CD4-positive, alpha-beta T cell treated with Interleukin-6 at 100 ng/mL for 8 hours (primary cell): Measurements from ENCODE around the gene SENP3.

ENCODE experiments used
- DNase-seq: peaks from one replicate; pipeline ENCODE4 v3.0.0-alpha.2; 2020; ENCODE audit warnings: mixed read lengths, low spot score

Gene SENP3

DNA sequence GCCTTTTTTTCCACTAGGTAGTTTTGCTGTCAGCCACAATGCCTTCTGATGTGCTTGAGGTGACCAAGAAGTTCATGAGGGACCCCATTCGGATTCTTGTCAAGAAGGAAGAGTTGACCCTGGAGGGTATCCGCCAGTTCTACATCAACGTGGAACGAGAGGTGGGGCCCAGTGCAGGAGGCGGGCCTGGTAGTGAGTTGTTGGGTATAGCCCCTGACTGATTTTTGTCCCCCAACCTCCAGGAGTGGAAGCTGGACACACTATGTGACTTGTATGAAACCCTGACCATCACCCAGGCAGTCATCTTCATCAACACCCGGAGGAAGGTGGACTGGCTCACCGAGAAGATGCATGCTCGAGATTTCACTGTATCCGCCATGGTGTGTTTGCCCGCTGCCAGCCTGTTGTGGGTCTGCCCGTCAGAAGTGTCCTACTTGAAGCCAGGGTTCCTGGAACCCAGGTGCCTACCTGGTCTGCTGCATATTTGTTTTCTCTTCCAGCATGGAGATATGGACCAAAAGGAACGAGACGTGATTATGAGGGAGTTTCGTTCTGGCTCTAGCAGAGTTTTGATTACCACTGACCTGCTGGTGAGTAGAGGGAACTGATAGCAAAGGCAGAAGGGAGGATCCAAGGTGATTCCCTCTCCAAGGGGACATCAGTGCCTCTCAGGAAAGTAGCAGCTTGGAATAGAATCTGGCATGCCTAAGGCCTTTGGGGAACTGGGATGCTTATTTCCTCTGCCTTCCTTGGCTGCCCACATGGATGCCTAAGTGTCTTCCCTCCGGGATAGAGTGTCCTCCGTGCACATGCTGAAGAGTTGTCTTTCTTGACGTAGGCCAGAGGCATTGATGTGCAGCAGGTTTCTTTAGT, 15.8 kb downstream of the SENP3 start:
- DNase-seq, result no peak

DNA sequence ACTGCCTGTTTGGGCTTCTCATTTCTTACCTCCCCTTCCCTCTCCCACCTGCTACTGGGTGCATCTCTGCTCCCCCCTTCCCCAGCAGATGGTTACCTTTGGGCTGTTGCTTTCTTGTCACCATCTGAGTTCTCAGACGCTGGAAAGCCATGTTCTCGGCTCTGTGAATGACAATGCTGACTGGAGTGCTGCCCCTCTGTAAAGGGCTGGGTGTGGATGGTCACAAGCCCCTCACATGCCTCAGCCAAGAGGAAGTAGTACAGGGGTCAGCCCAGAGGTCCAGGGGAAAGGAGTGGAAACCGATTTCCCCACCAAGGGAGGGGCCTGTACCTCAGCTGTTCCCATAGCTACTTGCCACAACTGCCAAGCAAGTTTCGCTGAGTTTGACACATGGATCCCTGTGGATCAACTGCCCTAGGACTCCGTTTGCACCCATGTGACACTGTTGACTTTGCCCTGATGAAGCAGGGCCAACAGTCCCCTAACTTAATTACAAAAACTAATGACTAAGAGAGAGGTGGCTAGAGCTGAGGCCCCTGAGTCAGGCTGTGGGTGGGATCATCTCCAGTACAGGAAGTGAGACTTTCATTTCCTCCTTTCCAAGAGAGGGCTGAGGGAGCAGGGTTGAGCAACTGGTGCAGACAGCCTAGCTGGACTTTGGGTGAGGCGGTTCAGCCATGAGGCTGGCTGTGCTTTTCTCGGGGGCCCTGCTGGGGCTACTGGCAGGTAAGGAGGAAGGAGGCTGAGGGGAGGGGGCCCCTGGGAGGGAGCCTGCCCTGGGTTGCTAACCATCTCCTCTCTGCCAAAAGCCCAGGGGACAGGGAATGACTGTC, 17.5 kb downstream of the SENP3 start, which contains the start of gene CD68:
Gene CD68, plus strand, starts transcription at position 638 of the 833 bp plus-strand sequence. Its CDS starts 40 bp downstream, at position 678.
- DNase-seq, result peak; percentile 44

DNA sequence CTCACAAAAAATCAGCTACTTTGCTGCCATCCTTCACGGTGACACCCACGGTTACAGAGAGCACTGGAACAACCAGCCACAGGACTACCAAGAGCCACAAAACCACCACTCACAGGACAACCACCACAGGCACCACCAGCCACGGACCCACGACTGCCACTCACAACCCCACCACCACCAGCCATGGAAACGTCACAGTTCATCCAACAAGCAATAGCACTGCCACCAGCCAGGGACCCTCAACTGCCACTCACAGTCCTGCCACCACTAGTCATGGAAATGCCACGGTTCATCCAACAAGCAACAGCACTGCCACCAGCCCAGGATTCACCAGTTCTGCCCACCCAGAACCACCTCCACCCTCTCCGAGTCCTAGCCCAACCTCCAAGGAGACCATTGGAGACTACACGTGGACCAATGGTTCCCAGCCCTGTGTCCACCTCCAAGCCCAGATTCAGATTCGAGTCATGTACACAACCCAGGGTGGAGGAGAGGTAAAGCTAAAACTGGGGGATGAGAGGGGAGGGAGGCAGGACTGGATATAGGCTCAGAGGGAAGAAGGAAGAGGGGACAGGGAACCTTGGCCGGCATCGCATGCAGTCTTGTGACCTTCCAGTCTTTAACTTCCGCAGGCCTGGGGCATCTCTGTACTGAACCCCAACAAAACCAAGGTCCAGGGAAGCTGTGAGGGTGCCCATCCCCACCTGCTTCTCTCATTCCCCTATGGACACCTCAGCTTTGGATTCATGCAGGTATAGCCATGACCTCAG, 18.3 kb downstream of the SENP3 start:
- no peak for DNase-seq

DNA sequence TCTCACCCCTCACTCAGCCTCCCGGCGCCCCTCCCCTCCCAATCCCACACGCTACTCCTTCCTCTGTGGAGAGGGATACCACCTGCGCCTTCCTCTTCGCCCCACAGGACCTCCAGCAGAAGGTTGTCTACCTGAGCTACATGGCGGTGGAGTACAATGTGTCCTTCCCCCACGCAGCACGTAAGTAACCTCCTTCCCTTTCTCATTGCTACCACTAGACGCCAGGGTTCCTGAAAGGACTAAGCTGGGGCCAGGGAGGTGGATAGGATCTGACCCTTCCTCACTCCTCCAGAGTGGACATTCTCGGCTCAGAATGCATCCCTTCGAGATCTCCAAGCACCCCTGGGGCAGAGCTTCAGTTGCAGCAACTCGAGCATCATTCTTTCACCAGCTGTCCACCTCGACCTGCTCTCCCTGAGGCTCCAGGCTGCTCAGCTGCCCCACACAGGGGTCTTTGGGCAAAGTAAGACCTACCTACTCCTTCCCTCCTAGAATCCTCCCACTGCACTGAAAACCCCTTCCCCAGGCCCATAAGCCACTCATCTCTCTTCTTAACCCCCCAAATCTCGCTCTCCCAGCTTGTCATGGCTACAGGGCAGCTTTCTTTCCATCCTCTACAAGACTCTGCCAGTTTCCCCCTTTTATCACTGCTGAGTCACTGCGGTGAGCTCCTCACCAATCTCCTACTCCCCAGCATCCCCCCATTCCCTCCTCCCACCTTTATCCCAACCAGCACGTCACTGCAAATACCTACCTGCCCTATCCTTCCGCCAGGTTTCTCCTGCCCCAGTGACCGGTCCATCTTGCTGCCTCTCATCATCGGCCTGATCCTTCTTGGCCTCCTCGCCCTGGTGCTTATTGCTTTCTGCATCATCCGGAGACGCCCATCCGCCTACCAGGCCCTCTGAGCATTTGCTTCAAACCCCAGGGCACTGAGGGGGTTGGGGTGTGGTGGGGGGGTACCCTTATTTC, 19.2 kb downstream of the SENP3 start:
- no peak for DNase-seq

- DNase-seq, result no peak
Measured at GRCh38 chr17:7582396-7583252, 20.9 kb downstream of the SENP3 start.

GRCh38 chr17:7583253-7584109, 21.8 kb downstream of the SENP3 start, which contains the start of gene MPDU1:
TSS of gene MPDU1 (plus strand) at chr17:7583852. CDS start at chr17:7583863, 11 bp downstream.
- DNase-seq, result peak; percentile 95

DNA sequence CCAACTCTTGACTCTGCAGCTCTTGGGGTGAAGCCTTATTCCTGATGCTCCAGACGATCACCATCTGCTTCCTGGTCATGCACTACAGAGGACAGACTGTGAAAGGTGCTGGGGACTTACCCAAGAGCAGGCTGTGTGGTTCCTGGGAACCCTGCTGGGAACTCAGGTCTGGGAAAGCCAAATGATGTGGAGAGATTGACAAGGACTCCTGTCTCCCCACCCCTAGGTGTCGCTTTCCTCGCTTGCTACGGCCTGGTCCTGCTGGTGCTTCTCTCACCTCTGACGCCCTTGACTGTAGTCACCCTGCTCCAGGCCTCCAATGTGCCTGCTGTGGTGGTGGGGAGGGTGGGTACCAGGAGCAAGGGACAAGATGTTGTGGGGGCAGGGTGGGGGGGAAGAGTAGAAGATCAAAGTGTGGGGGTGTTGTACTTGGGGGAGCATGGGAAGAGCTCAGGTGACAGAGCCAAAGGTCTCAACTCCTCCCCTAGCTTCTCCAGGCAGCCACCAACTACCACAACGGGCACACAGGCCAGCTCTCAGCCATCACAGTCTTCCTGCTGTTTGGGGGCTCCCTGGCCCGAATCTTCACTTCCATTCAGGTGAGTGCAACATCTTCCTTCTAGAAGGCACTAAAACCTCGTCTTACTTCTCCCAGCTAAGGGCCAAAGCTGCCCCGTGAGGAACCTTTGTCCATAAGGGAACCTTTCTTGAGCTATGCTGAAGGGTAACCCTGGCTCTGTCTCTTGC, 25.1 kb downstream of the SENP3 start:
- DNase-seq, result no peak

DNA sequence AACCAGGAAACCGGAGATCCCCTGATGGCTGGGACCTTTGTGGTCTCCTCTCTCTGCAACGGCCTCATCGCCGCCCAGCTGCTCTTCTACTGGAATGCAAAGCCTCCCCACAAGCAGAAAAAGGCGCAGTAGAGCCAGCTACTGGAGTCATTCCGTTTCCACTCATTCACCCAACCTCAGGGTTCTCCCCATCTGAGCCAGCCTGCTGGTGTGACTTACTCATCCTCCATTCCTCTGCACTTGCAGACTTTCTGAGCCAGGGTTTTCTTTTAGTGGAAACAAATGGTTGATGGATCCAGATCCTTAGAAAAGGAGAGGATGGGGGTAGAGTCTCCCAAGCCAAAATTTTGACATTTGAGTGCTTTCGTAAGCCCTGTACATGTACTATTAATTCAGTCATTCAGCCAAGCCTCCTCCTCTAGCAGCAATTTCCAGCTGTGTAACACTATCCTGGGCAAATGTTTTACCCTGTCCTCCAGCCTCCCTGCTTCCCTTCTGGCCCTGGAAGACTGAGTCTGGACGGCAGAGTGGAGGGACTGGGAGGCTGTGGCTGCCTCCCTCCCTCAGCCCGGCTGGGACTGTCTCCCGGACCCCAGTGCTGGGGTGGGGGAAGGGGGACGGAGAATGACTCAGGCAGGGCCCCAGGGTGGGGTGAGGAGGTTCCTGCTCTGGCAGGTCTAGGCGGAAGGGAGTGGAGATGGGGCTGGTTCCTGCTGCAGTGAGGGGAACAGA, 25.9 kb downstream of the SENP3 start:
- DNase-seq, result no peak

DNA sequence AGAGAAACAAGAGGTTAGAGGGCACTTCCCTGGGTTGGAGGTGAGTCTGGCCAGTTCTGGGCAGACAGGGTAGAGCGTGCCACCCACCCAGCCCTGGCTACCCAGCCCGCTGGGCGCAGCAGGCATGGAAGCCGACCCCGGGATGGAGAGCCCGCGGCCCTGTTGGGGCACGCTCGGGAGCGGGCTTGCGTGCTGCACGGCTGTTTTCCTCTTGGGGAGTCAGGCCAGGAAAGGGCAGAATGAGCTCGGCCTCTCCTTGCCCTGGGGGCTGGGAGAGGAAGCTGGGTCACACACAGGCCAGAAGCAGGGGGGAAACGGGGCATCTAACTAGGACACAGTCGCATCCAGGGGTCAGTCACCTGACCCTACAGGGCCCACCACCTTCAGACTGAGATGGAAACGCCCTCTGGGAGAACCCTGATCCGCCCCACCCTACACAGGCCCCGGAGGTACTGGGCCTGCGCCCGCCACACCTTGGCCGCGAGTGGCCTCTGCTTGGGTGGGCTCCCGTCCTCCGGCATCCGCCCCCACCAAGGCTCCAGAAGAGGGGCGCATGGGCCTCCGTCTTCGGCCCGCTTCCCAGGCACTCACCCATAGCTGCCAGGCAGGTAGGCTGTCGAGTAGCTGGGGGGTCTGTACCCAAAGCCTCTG, 27.0 kb downstream of the SENP3 start:
- no peak for DNase-seq

DNA sequence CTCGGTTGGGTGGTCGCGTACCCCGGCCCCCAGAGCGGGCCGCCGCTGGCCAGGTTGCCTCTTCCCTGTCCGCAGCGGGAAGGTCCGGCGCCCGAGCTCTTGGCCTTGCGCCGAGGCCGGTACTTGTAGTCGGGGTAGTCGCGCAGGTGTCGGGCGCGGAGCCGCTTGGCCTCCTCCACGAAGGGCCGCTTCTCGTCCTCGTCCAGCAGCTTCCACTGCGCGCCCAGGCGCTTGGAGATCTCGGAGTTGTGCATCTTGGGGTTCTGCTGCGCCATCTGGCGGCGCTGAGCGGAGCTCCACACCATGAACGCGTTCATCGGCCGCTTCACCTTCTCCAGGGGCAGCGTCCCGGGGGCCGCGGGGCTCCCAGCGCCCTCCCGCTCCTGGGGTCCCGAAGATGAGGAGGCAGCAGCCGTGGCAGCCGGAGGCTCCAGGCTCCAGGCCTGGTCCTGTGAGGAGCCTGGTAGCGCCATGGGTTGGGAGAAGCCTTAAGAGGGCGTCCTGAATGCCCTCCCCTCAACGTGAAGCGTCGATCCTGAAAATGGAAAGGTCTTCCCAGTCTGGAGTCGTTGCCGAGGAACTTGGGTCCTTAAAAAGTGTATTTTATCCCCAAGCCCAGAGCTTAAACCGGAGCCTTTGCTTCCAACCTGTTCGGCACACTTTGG, 27.6 kb downstream of the SENP3 start:
- DNase-seq, result peak; percentile 63

DNA sequence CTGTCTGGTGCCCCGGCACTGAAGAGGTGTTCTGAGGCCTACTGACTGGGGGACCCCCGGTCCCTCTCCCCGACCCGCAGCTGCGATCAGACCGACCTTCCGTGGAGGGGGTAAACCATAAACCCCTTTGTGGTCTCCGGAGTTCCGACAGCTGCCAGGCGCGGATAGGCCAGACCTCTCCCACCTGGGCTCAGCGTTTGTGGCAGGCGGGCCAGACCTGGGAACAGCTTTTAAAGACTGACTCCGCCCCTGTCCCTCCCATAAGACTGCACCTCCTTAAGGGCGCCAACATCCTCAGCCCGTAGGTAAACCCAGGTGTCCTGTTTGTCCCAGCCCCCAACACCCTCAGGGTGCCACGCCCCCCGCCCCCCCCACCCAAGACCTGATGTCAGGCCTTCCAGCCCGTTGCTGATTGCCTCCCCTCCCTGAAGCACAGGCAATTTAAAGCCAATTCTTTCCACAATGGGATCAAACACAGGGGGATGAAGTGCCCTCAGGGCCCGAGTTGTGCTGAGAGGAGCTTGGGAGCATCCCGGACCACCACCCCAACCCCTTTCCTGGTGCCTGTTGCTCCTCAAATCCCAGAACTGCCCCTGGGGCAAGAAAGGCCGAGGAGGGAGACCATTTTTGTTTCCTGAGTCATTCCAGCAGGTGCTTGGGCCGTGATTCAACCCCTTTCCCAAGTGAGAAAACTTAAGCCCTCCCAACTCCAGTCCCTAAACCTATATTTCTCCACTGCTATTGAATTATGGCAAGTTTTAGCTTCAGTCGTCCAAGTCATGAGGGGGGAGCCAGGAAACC, 28.4 kb downstream of the SENP3 start, which contains the start of gene SOX15:
Gene SOX15, minus strand, starts transcription at position 204 of the 801 bp plus-strand sequence. CDS start 418 bp downstream, outside the sequence.
- DNase-seq, result no peak

DNA sequence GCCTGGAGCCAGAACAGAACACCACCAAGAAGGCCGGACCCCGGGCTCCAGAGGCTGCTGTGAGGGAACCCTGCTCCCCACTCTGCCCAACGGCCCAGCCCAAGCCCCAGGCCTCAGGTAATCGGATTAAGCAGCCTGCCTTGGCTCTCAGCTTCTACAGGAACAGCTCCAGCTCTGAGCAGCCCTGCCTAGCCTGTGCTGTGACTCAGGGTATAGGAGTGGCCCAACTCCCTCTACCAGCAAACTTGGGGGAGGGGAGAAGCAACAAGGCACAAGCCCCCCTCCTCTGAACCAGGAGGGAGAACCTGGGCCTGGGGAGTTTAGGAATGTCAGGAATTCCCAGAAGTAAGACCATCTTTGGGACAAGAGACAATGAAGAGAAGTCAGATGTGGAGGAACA, 29.0 kb downstream of the SENP3 start:
- no peak for DNase-seq

DNA sequence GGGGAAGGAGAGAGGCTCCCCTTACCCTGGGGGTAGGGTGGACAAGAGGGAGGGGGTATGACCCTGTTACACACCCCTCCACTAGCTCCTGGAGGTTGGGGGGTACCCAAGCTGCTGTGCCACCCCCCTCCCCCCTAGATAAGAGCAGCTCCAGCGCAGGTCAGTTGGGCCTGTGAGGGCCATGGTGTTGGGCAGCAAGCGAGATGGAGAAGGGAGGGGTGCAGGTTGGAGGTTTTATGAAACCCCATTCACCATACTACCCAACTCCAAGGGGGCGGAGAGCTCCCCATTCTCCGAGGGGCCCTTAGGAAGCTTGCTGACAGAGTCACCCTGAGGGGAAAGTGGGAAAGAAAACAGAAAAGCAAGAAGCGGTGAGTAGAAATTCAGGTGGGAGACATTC, 29.9 kb downstream of the SENP3 start:
- DNase-seq, result no peak

DNA sequence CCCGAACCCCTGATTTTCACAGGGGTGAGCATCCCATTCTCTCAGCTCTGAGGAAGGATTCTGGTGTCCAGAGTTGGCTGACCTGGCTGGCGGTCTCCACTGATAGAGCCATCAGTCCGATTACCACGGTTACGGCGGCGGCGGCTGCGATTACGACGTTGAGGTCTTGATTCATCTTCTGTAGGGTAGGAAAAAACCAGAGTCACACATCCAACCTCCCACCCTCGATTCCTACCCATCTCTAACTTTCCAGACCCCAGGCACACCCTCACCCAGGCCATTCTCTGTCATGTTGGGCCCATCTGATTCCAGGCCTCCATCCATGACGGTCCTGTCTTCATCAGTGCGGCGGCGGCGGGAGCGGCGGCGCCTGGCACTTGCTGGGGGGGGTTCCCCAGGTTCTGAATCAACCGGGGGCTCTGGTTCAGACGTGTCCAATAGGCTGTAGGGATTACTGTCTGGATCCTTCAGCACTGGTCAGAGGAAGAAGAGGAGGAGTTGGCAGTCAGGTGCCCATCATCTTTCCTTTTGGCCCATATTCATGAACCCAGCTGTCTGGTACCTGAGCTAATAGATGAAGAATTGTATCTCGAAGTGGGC, 30.8 kb downstream of the SENP3 start:
- DNase-seq, result no peak

- DNase-seq, result no peak
Measured at GRCh38 chr17:7593296-7593695, 31.6 kb downstream of the SENP3 start.
